ENCODE results near the gene ZFAND2B. TPM values are rescaled to one million over a fixed set of nuclear protein-coding genes. Genes with fewer than 3 reads are reported as not detected.

Gene ZFAND2B
- total RNA-seq, 1 experiment from 2014 or later, result 31.4 TPM

- H3K27ac ChIP-seq (ENCODE audit: low read depth, low read length), result peak overlapping the region; percentile 63
- TF ChIP-seq SP1 (IDR thresholded peaks at IDR 0.05; ENCODE audit: low read depth) (no peak), ZFX (IDR thresholded peaks at IDR 0.05) (no peak), EGR1 (IDR thresholded peaks at IDR 0.05; ENCODE audit: low read depth) (no peak), CBX3 (IDR thresholded peaks at IDR 0.05; ENCODE audit: low read depth) (no peak), CEBPB (IDR thresholded peaks at IDR 0.05; ENCODE audit: low read depth) (no peak), ZNF274 (IDR thresholded peaks at IDR 0.05; ENCODE audit: low read depth, low read length) (no peak), RAD21 (IDR thresholded peaks at IDR 0.05; ENCODE audit: low read depth) (no peak), EZH2 (IDR thresholded peaks at IDR 0.05) (no peak), TCF7L2 (IDR thresholded peaks at IDR 0.05; ENCODE audit: borderline replicate concordance, extremely low read depth, insufficient read depth, insufficient read length) (no peak), ELF1 (IDR thresholded peaks at IDR 0.05; ENCODE audit: borderline replicate concordance, low read depth) (no peak), POLR2AphosphoS5 (IDR thresholded peaks at IDR 0.05; ENCODE audit: low read depth, low read length) (no peak), POLR2A (IDR thresholded peaks at IDR 0.05; ENCODE audit: borderline replicate concordance, extremely low read depth, insufficient read depth, insufficient read length) (no peak), YY1 (IDR thresholded peaks at IDR 0.05; ENCODE audit: extremely low read depth, insufficient replicate concordance, low read depth, low read length) (no peak)
- TF ChIP-seq, protein P1, sequence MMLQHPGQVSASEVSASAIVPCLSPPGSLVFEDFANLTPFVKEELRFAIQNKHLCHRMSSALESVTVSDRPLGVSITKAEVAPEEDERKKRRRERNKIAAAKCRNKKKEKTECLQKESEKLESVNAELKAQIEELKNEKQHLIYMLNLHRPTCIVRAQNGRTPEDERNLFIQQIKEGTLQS (IDR thresholded peaks at IDR 0.05), result no peak
- TF ChIP-seq, protein P2, sequence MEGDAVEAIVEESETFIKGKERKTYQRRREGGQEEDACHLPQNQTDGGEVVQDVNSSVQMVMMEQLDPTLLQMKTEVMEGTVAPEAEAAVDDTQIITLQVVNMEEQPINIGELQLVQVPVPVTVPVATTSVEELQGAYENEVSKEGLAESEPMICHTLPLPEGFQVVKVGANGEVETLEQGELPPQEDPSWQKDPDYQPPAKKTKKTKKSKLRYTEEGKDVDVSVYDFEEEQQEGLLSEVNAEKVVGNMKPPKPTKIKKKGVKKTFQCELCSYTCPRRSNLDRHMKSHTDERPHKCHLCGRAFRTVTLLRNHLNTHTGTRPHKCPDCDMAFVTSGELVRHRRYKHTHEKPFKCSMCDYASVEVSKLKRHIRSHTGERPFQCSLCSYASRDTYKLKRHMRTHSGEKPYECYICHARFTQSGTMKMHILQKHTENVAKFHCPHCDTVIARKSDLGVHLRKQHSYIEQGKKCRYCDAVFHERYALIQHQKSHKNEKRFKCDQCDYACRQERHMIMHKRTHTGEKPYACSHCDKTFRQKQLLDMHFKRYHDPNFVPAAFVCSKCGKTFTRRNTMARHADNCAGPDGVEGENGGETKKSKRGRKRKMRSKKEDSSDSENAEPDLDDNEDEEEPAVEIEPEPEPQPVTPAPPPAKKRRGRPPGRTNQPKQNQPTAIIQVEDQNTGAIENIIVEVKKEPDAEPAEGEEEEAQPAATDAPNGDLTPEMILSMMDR (IDR thresholded peaks at IDR 0.05 in 2 of 3, conservative IDR thresholded peaks at IDR 0.05 in 1 of 3; ENCODE audit: borderline replicate concordance in 1 of 3, insufficient read depth in 1 of 3, low read depth in 2 of 3, low read length in 2 of 3), result no peak
- TF ChIP-seq, protein P3, sequence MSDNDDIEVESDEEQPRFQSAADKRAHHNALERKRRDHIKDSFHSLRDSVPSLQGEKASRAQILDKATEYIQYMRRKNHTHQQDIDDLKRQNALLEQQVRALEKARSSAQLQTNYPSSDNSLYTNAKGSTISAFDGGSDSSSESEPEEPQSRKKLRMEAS (IDR thresholded peaks at IDR 0.05), result no peak
- no peaks in the 10 kb centered on the region for H3K9me2 ChIP-seq (ENCODE audit: insufficient read depth)
- ChIA-PET CTCF (no interaction called here), RAD21 (ENCODE audit: low non-redundant PET in 1 of 2, low total read pairs in 2 of 2, uncharacterized antibody in 2 of 2, unreplicated experiment in 2 of 2) (no interaction called here), POLR2A (interaction anchor here (2.2 kb wide), 1 partner anchor 9 kb away, joined by 18 read pairs; no protein-coding TSS in a partner anchor)
- H3K9ac ChIP-seq (ENCODE audit: low read length), result peak overlapping the region; percentile 77; the same call in 1 of the 2 replicates
- H3K27me3 ChIP-seq (ENCODE audit: insufficient read depth, low read length), result no peaks in the 10 kb centered on the region
- peak overlapping the region; percentile 94 for H3K4me2 ChIP-seq (ENCODE audit: low read length)
- peaks cover 0 to 9% of the 10 kb centered on the region in 2 experiments; a peak in 2 of 4 replicates for H3K9me3 ChIP-seq (ENCODE audit: control insufficient read depth in 1 of 2, insufficient read depth in 1 of 2, low read depth in 1 of 2, low read length in 2 of 2)
- H2AFZ ChIP-seq (ENCODE audit: low read depth, low read length, poor library complexity, severe bottlenecking), result no peak overlapping the region
- ATAC-seq, result no peak
- H3K4me3 ChIP-seq (replicated peaks in 1 of 2; ENCODE audit: low read depth in 1 of 2, low read length in 2 of 2), result peak overlapping the region in 1 of 2 experiments; percentile 67; a peak in 1 of 4 replicates
- H4K20me1 ChIP-seq (ENCODE audit: insufficient read depth), result no peaks in the 10 kb centered on the region
- no peaks in the 10 kb centered on the region for H3K79me2 ChIP-seq (ENCODE audit: insufficient read depth, low read length)
- intact Hi-C loops (cut with micrococcal nuclease), result loop anchor here (2.0 kb wide), 1 partner anchor 31 kb away; the partner anchor contains the start of gene CNPPD1
- H3K4me1 ChIP-seq (ENCODE audit: control insufficient read depth in 1 of 2, insufficient read depth in 2 of 2, low read length in 2 of 2), result peaks cover 11 to 17% of the 10 kb centered on the region in 2 experiments
- BruUV-seq (replicated peaks), result no TSS peak
- H3K36me3 ChIP-seq (ENCODE audit: control insufficient read depth in 1 of 2, insufficient read depth in 2 of 2, low read length in 2 of 2), result peaks cover 10 to 16% of the 10 kb centered on the region in 2 experiments; a peak in 3 of 4 replicates
- no peak for DNase-seq (ENCODE audit: low read depth, low spot score)
These were observed 1.5 kb downstream of the ZFAND2B start for GRCh38 chr2:219207884-219208740.
